Subcutaneous adipose tissue (tissue), 4 donors: ENCODE results near the gene SMARCA2. TPM values are rescaled to one million over a fixed set of nuclear protein-coding genes. Genes with fewer than 3 reads are reported as not detected.

Source experiments
- CTCF ChIP-seq: fragments of 450-650 bp; IDR thresholded peaks from one replicate; pipeline ENCODE4 v1.5.1; 2016; ENCODE audit warnings: low read depth, mild to moderate bottlenecking, control low read depth, antibody characterized with exemption, moderate library complexity
- total RNA-seq, 4 donors: library from RNA; depleted of rRNA; stranded (reverse); fragments of >200 nt; gene quantifications; one replicate each; pipeline ENCODE4 v1.1.0, GENCODE V29; 2016

SMARCA2 gene
- total RNA-seq, 4 donors from 2014 or later, result 116 to 186 (median 152) TPM

DNA sequence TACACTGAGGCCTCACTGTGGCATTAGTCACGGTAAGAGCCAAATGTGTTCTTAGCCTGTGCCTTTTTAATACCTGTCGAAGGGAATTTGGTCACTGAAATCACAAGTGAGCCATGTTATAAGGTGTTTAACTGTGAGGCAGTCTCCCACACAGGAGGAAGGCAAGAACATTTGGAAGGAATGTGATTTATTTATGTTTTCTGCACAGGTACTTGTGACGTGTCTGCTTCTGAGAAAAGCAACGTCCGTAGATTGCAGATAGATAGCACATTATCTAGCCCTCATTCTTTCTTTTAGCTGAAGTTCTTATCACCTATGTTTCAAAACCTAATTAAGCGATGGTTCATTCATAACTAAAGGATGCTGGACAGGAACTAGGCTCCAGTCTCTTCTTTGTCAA is 19.0 kb upstream of the SMARCA2 start:
- no peak for TF ChIP-seq CTCF

DNA sequence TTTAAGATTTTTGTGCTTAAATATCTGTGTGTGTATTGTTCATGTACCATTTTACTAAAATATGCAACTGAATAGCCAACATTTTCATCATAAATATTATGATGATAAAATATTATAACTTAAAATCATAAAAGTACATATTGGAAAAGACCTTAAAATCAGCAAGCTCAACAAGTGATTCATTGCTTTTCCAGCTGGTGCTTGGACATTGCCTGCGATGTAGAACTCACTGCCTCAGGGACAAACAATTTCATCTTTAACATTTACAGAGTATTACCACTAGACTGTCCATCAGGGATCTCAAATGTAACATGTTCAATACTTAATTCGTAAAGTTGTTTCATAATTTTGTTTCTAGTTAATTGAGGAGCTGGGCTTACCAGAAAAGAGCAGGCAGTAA is 17.5 kb upstream of the SMARCA2 start:
- TF ChIP-seq CTCF, result no peak

DNA sequence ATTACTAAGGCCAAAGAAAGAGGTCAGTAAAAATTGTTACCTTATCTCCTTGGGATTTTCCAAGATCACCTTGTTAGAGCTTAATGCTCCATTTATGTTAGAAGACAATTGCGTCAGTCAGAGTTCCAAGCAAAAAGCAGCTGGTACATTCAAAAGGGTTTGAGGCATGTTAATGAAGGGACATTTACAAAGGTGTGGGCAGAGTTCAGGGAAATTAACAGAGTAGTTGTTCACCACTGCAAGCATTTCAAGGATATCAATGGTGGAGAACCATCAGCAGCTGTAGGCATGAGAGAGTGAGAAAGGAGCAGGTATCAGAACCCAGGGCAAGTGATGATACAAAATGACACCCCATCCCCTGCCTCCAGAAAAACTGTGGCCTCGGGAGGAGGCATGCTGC is 17.0 kb upstream of the SMARCA2 start:
- no peak for TF ChIP-seq CTCF

GRCh38 chr9:2000314-2000713 is 14.8 kb upstream of the SMARCA2 start:
- TF ChIP-seq CTCF, result no peak

- TF ChIP-seq CTCF, result no peak
These were observed 6.8 kb upstream of the SMARCA2 start for GRCh38 chr9:2008372-2008771.

- TF ChIP-seq CTCF, result no peak
These were observed 2.8 kb upstream of the SMARCA2 start for GRCh38 chr9:2012347-2012746.

- no peak for TF ChIP-seq CTCF
These were observed 1.2 kb upstream of the SMARCA2 start for GRCh38 chr9:2013743-2014475.
